ENCODE measurements around the gene MAP4K5. TPM values are rescaled to one million over a fixed set of nuclear protein-coding genes. Genes with fewer than 3 reads are reported as not detected.

Gene MAP4K5
- polyA plus RNA-seq, 4 donors, result 45.2 to 62.3 (median 52.2) TPM

DNA sequence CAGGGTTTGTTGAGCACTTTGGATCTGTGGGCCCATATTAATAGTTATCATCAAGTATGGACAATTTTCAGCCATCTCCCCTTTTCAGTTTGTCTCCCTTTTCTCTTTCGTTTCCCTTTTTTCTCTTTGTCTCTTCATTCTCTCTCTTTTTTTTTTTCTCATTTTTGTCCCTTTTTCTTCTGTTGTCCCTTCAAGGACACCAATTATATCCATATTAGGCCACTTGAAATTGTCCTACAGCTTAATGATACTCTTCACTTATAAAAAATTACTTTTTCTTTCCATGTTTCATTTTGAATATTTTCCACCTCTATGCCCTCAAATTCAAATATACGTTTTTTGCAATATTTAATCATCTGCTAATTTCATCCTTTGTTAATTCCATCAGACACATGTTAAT is 53.3 kb downstream of the MAP4K5 start:
- DNase-seq (ENCODE audit: low read depth in 4 of 4, low spot score in 2 of 4), result no peak

DNA sequence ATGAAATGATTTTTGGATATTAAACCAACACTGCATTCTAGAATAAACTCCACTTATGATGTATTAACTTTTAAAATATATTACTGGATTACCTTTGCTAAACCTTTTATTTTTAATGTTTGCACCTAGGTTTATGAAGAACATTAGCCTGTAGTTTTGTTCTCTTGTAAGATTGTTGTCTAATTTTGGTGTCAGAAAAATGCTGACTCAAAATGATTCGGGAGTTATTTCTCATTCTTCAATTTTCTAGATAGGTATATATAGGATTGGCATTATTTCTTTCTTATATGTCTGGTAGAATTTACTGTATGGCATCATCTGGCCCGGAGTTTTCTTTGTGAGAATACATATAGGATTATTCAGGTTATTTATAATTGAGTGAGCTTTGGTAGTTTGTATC is 54.6 kb downstream of the MAP4K5 start:
- DNase-seq (ENCODE audit: low read depth in 4 of 4, low spot score in 2 of 4), result no peak

DNA sequence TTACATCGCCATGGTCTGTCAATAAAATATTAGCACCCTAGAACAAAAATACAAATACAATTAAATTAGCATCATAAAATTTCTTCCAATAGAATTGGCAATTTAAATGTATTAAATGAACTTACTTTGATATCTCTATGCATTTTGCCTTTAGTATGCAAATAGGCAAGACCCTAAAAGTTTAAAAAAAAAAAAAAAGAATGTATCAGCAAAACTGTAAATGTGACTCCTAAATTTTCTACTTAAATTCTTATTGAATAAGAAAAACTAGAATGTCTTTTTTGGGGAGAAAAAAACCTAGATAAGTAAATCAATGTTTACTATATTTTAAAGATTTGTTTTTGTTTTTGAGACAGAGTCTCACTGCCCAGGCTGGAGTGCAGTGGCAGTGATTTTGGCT is 56.2 kb downstream of the MAP4K5 start:
- no peak for DNase-seq (ENCODE audit: low read depth in 4 of 4, low spot score in 2 of 4)

DNA sequence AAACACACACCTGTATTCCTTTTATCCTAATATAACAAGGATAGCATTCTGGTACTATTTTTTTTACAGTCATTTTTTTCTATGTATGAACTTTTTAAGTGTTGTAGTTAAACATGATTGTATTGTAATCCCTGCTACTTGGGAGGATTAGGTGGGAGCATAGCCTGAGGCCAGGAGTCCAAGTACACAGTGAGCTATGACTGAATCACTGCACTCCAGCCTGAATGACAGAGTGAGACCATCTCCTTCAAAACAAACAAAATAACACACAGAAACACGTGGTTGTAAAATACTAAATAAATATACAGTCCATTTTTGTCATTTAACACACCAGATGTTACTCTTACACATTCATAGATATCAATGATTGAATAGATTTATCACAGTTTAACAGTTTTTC is 56.9 kb downstream of the MAP4K5 start:
- DNase-seq (ENCODE audit: low read depth in 4 of 4, low spot score in 2 of 4), result no peak

DNA sequence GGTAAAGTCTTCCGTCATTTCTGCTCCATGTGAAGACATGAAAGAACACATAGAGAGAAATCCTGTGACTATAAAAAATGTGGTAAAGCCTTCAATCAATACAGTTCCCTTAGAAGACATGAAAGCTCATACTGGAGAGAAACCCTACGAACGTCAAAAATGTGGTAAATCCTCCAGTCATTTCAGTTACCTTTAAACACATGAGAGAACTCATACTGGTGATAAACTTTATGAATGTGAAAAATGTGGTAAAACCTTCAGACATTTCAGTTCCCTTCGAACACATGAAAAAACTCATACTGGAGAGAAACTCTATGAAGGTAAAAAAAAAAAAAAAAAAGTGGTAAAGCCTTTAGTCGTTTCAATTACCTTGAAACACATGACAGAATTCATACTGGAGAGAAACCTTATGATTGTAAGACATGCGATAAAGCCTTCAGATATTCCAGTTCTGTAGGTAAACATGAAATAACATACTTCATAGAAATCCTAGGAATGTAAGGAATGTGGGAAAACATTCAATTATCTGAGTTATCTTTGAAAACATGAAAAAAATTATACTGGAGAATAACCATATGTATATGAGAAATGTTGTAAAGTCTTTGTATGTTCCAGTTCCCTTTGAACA is 60.4 kb downstream of the MAP4K5 start:
- DNase-seq (ENCODE audit: low read depth in 4 of 4, low spot score in 2 of 4), result no peak

DNA sequence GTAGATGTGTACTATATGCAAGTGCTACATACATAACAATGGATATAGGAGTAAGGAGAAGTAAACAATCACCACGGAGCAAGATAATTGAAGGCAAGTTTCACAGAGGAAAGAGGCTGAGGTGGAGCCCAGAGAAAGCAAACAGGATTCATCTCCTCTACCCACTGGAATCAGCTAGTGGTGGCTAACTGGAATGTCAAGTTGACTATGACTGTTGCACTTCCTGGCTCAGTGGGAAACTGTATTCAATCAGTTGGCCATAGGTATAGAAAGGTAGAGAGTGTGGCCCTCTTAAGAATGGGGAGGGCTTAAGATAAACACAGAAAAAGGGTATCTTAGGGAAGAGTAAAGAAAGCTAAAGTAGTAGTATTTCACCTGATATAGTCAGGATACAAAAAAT is 62.4 kb downstream of the MAP4K5 start:
- DNase-seq (ENCODE audit: low read depth in 4 of 4, low spot score in 2 of 4), result no peak

DNA sequence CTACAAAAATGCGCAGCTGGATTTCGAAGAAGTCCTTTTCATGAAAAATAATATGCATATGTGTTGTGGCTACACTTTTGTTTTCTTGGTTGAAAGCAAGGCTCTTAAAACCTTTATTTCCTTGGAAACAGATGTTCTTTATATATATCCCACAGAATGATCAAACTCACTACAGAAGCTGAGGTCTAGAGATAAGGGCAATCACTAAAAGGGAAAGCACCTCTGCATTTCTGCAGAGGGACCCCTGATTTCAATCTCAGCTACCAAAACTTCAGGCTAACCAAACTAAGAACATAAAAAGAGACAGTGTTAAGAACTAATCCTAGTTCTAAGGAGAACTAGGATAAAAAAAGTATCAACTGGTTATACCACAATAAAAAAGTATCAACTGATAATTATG is 70.3 kb downstream of the MAP4K5 start:
- no peak for DNase-seq (ENCODE audit: low read depth in 4 of 4, low spot score in 2 of 4)

DNA sequence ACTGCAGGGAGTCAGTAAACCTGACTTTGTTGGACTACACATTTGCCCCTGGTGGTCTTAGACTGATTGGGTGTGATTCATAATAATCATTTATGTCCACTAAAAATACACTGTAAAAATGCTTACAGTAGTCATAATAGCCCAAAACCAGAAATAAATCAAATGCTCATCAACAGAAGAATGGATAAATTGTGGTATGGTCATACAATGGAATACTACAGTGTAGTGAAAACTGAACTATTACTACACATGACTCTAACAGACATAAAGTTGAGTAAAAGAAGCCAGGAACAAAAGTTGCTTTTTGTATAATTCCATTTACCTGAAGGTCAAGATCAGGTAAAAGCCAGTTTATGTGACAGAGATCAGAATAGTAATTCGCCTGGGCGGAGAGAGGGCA is 78.5 kb downstream of the MAP4K5 start:
- no peak for DNase-seq (ENCODE audit: low read depth in 4 of 4, low spot score in 2 of 4)

DNA sequence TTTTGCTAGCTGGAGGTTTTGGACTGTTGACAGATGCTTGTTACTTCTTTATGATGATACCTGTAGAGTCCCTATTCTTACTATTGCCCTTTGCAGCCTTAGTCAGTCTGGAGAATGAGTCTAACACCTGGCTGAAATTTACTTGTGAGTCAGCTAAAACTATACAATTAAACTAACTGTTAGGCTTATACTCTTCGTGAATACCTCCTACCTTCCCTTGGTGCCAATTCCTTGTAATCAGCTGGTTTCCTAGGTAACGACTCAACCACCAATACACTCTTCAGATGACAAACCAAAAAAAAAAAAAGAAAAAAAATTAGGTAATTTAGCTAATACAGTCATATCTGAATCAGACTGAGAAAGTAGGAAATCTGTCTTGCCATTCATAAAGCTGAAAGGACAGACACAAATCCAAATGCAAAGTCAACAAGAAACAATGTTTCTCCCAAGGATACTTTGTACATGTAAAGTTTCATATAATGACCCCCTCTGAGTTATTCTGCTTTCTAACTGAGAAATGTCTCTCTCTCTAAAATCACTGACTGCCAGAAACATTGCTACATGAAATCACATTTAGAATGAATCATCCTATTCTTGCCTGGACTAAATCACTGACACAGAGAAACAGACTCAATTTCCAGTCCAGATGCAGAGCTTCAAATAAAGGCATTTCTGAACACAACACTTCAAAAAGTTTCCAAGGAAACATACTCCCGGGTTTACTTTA is 79.2 kb downstream of the MAP4K5 start:
- no peak for DNase-seq (ENCODE audit: low read depth in 4 of 4, low spot score in 2 of 4)

DNA sequence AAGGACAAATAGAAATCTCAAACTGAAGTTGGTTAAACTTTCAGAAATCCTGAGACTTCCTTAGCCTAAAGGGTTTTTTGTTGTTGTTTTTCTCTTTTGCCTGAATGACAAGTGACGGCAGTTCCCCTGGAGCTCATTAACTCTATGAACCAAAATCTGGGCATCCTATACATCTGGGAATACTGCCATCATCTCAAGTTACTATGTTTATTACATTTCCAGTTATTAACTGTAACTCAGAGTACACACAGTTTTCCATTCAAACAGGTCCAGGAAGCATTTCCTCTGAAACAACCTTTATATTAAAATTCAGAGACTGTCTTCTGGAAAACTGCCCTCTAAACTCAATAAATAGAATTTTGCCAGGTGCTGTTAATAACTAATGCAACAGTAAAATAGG is 80.1 kb downstream of the MAP4K5 start:
- DNase-seq (ENCODE audit: low read depth in 4 of 4, low spot score in 2 of 4), result no peak

DNA sequence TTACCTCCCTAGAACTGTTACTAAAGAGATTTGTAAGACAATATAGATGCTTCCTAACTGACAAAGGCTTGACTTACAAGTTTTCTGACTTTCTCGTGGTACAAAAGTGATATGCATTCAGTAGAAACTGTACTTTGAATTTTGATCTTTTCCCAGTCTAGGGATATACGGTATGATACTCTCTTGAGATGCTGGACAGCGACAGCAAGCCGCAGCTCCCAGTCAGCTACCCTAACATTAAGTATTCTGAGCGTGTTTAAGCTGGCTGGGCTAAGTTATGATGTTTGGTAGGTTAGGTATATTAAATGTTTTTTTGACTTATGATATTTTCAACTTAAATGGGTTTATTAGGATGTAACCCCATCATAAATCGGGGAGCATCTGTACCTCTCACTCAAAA is 80.5 kb downstream of the MAP4K5 start:
- no peak for DNase-seq (ENCODE audit: low read depth in 4 of 4, low spot score in 2 of 4)

DNA sequence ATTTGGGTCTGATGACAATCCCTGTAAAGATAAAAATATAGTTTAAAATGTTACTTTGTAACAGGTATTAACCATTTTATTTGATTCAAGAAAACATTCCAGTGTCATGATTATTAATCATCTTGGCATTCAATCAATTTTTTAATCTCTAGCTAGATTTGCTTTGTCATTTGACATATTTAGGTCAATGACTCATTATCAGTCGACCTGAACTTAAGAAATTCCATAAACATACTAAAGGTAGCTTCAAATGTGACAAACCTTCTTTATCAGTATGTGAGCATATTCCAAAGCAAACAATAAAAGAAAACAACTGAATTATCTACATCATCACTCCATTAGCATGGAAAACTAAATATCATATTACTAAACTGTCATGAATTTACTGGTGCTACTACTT is 84.9 kb downstream of the MAP4K5 start:
- no peak for DNase-seq (ENCODE audit: low read depth in 4 of 4, low spot score in 2 of 4)

DNA sequence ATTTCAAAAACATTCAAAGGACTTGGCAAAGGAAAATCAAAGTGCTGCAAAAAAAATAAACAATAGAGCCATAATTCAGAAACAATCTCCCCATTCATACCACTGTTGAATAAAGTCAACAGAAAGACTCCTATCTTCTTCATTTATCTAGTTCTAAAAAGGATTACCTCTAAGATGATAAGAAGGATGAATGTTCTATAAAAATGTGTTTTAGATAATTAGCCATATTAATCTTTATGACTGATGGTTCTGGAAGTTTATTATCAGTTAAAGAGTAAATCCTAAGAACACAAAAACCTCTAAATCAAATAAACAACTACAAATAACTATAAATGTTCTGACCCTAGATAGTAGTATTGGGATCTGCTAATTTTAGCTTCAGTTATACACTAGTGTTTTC is 97.8 kb downstream of the MAP4K5 start:
- no peak for DNase-seq (ENCODE audit: low read depth in 4 of 4, low spot score in 2 of 4)

DNA sequence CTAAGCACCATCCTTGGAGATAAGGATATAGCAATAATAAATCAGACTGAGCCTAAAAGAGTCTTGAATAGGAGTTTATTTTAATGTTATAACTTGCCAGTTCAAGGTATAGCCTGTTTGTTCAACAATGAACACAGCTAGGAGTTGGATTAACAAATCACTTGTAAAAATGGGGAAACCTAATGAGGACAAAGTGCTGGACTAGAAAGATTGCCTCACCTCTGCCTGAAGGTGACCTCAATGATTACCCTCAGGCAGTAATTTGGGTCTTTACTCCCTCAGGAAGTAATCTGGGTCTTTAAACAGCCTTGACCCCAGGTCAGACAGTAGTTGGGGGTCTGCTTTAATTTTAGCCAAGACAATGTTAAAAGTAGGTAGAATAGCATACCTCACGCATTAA is 100.2 kb downstream of the MAP4K5 start:
- DNase-seq (ENCODE audit: low read depth in 4 of 4, low spot score in 2 of 4), result no peak

DNA sequence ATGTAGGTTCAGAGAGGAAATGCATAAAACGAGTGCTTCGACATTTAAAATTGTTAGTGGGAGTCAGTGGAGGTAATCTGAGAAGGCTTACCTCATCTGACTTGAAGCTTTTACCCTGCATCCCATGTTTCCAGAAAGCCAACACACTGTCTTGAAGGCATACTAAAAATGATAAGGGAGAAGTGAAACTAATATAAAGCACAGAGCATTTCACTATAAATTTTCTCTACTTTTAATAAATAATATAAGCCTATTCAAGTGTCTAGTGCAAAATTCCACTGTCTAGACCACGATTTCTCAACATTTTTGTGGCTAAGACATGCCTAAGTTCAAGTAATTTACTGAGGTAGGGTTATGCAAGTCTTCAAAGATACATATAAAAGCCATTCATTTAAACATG is 106.6 kb downstream of the MAP4K5 start:
- DNase-seq (ENCODE audit: low read depth in 4 of 4, low spot score in 2 of 4), result no peak

DNA sequence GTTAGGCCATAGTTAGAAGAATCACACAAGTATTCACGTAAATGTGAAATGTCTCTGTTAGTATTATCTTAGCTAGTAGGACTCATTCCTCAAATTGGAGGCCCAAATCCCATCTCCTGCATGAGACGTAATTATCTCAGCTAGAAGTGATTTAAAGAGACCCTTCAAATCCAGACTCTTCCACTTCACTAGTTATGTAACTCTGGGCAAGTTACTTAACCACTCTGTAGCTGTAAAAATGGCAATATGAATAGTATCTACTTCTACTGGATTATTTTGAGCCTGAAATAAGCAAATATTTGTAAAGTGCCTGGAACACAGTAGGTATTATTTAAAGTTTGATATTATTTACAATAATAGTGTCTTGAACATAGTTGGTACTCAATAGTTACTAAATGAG is 107.3 kb downstream of the MAP4K5 start:
- DNase-seq (ENCODE audit: low read depth in 4 of 4, low spot score in 2 of 4), result no peak

DNA sequence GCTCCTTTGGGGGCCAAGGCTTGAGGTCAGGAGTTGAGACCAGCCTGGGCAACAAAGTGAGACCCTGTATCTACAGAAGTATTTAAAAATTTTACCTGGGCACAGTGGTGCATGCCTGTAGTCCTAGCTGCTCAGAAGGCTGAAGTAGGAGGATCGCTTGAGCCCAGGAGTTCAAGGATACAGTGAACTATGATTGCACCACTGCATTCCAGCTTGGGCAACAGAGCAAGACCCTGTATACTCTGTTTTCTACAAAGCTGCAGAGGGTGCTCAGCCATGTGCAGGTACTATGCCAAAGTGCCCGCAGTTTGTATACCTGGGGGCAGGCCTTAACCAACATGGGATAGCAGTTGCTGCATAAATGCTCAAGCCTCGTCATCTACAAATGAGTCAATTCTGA is 108.8 kb downstream of the MAP4K5 start:
- DNase-seq (ENCODE audit: low read depth in 4 of 4, low spot score in 2 of 4), result no peak

DNA sequence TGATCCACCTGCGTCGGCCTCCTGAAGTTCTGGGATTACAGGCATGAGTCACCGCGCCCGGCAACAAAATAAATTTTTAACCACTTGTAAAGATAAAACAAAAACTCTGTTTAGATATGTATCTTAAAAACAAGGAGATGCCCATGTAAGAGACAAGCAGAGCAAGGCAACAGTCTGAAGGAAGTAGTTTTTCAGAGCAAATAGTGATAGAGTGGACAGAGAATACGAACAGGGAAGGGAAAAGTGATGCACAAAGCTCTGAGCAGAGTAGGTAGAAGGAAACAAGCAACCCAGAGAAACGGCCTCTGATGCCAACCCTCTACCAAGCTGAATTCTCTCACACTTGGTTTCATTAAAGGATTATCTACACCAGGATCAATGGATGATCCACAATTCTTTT is 110.9 kb downstream of the MAP4K5 start:
- no peak for DNase-seq (ENCODE audit: low read depth in 4 of 4, low spot score in 2 of 4)

DNA sequence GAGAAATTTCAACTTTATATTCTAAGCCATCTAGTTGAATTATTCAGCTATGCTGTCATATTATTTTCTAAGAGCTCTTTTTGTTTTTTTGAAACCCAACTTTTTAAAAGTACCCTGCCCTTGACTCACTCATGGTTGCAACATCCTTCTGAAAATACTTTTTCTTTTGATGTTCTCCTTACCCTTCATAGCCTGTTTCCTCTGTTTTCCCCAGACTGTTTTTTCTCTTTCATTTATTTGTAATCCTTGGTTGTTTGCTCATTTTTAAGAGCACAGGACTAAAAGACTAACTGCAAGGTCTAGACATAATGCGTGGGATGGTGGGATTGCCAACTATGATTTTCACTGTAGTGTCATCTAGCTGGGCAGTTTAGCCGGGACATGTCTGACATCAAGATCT is 114.5 kb downstream of the MAP4K5 start:
- no peak for DNase-seq (ENCODE audit: low read depth in 4 of 4, low spot score in 2 of 4)

DNA sequence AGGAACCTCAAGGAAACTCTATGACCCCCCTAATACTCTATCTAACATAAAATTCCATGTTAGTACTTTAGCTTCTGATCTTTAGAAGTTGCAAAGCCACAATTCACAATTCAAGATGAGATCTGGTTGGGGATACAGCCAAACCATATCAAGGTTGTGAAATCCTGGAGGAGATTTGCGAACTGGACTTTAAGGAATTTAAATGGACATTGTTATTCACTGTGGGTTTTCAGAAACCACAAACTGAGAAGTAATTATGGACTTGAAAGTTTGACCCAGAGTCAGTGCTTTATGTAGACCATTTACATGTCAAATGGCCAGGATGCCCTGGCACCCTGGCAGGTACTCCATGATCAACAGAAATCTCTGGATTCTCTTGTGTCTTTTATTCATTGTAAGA is 121.4 kb downstream of the MAP4K5 start:
- no peak for DNase-seq (ENCODE audit: low read depth in 4 of 4, low spot score in 2 of 4)

DNA sequence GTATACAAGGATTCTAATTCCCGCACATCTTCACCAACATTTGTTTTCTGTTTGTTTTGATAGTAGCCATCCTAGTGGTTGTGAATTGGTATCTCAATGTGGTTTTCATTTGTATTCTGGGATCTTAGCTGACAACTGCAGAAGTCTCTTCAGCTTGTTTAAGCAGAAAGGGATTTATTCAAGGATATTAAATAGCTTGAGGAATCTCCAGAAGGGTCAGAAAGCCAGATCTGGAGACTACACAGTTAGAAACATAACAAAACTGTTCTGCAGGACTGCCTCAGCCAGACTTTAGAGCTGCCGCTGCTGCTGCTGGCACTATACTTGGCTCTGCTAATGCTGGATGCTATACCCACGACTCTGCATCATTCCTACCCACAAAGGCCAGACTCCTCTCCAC is 122.3 kb downstream of the MAP4K5 start:
- no peak for DNase-seq (ENCODE audit: low read depth in 4 of 4, low spot score in 2 of 4)

DNA sequence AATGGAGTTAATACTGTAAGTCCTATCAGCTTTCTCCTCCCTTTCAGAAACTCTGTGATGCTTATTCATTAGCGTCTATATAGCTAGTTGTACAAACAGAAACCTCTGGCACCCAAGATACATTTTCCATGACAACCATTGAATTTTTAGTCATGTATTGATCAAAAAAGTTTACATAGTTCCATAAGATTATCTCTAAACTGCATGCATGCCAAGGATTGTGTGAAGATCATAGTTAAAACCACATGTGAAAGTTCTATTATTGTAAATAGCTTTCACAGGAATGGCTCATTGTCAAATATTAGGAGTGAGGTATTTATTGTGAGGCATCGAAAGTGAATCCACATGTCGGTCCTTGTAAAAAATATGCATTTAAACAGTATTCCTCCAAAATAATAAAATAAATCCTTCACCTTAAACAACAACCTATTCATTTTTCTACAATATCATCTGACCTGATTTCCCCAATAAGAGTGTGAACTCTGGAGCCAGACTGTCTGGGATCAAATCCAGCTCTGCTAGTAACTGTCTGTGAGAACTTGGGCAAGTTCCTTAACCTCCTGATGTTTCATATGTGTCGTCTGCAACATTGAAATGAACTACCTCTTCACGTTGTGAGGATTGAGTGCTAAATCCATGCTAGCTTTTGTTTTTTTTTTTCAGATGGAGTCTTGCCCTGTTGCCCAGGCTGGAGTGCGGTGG is 125.1 kb downstream of the MAP4K5 start:
- DNase-seq (ENCODE audit: low read depth in 4 of 4, low spot score in 2 of 4), result no peak
